ENCODE measurements around the gene INPP5A. TPM values are rescaled to one million over a fixed set of nuclear protein-coding genes. Genes with fewer than 3 reads are reported as not detected.

Gene INPP5A
- total RNA-seq, 1 donor from 2014 or later = 30.6 TPM

GRCh38 chr10:132715776-132716680, 178.4 kb downstream of the INPP5A start:
- no peak for TF ChIP-seq CTCF (IDR thresholded peaks at IDR 0.05; ENCODE audit: unreplicated experiment)
- H3K9me3 Mint-ChIP-seq (ENCODE audit: low read depth) = no peaks in the 10 kb centered on the region
- H3K4me1 Mint-ChIP-seq (ENCODE audit: low read depth) = peaks cover 4% of the 10 kb centered on the region
- peaks cover 6% of the 10 kb centered on the region for H3K36me3 Mint-ChIP-seq (ENCODE audit: insufficient read depth)
- no peak overlapping the region for H3K27ac Mint-ChIP-seq
- H3K4me3 Mint-ChIP-seq (ENCODE audit: low read depth) = peak overlapping the region; percentile 26
- no peak for DNase-seq (ENCODE audit: low spot score, unreplicated experiment)
- H3K27me3 Mint-ChIP-seq = no peaks in the 10 kb centered on the region

- DNase-seq (ENCODE audit: low spot score, unreplicated experiment) = no peak
- no peak overlapping the region for H3K27ac Mint-ChIP-seq
- H3K9me3 Mint-ChIP-seq (ENCODE audit: low read depth) = no peaks in the 10 kb centered on the region
- peaks cover 6% of the 10 kb centered on the region for H3K4me1 Mint-ChIP-seq (ENCODE audit: low read depth)
- no peaks in the 10 kb centered on the region for H3K27me3 Mint-ChIP-seq
- no peak for TF ChIP-seq CTCF (IDR thresholded peaks at IDR 0.05; ENCODE audit: unreplicated experiment)
- H3K36me3 Mint-ChIP-seq (ENCODE audit: insufficient read depth) = peaks cover 8% of the 10 kb centered on the region
- H3K4me3 Mint-ChIP-seq (ENCODE audit: low read depth) = no peak overlapping the region
Measured at GRCh38 chr10:132716691-132717490, 179.3 kb downstream of the INPP5A start.

GRCh38 chr10:132721725-132722124, 184.1 kb downstream of the INPP5A start:
- no peak for DNase-seq (ENCODE audit: low spot score, unreplicated experiment)
- Mint-ChIP-seq H3K4me1 (ENCODE audit: low read depth) (peaks cover 2% of the 10 kb centered on the region), H3K4me3 (ENCODE audit: low read depth) (no peak overlapping the region), H3K27me3 (no peaks in the 10 kb centered on the region), H3K36me3 (ENCODE audit: insufficient read depth) (peaks cover 29% of the 10 kb centered on the region), H3K9me3 (ENCODE audit: low read depth) (peaks cover 4% of the 10 kb centered on the region), H3K27ac (peak overlapping the region; percentile 82)
- no peak for TF ChIP-seq CTCF (IDR thresholded peaks at IDR 0.05; ENCODE audit: unreplicated experiment)

GRCh38 chr10:132722394-132723329, 185.1 kb downstream of the INPP5A start:
- Mint-ChIP-seq H3K27ac (no peak overlapping the region), H3K4me1 (ENCODE audit: low read depth) (peaks cover 2% of the 10 kb centered on the region)
- DNase-seq (ENCODE audit: low spot score, unreplicated experiment) = no peak

More at GRCh38 chr10:132722394-132723329, 185.1 kb downstream of the INPP5A start:
- no peak for TF ChIP-seq CTCF (IDR thresholded peaks at IDR 0.05; ENCODE audit: unreplicated experiment)
- peaks cover 4% of the 10 kb centered on the region for H3K9me3 Mint-ChIP-seq (ENCODE audit: low read depth)
- H3K36me3 Mint-ChIP-seq (ENCODE audit: insufficient read depth) = peaks cover 34% of the 10 kb centered on the region
- no peaks in the 10 kb centered on the region for H3K27me3 Mint-ChIP-seq
- H3K4me3 Mint-ChIP-seq (ENCODE audit: low read depth) = no peak overlapping the region

All from progenitor cell of endocrine pancreas (in vitro differentiated cells).